Stomach (tissue), 8 donors: ENCODE data around the gene C20orf204. TPM values are rescaled to one million over a fixed set of nuclear protein-coding genes. Genes with fewer than 3 reads are reported as not detected.

ENCODE experiments used
- polyA plus RNA-seq, 3 donors: library from polyadenylated mRNA; stranded (reverse); fragments of 200-250 nt; gene quantifications; one replicate each; pipeline ENCODE4 v1.2.3, GENCODE V29; 2013
- small RNA-seq, 4 donors: library from RNA; depleted of rRNA; stranded (forward); fragments of <200 nt; gene quantifications; one replicate each; pipeline ENCODE3, GENCODE V24; 2016
- total RNA-seq, 5 donors: library from RNA; depleted of rRNA; stranded (reverse); fragments of >200 nt; gene quantifications; one replicate each; pipeline versions ENCODE4 v1.1.0 to v1.2.3, GENCODE V29; 2014 to 2016
- donor health status: healthy with polysubstance abuse.
- donor health status: Bipolar disorder and iron deficiency.
- donor health status: healthy.

The C20orf204 gene
- total and polyA plus RNA-seq, 8 donors, result 0.62 to 3.4 (median 1.5) TPM; not detected in 4

Small RNA genes lying within 50 kb of the gene (small RNA-seq; reads per million reads assigned to genes)
- 0 reads per million in 4 donors for gene AL355803.1
- 0 reads per million in 4 donors for gene MIR6813

Other genes starting within 250 kb of the C20orf204 start
- gene ZBTB46, start 204.9 kb upstream of the C20orf204 start, total RNA-seq, result 10 to 100 TPM in 1 of 5 donors, 1 to 10 TPM in 3, under 1 TPM in 1; 0.58 to 13.4 (median 4.1) TPM
- gene ZBTB46, start 204.9 kb upstream of the C20orf204 start, polyA plus RNA-seq, result 1 to 10 TPM; 1.1 to 1.8 (median 1.7) TPM
- gene ABHD16B, start 174.7 kb upstream of the C20orf204 start, total RNA-seq, result not detected
- gene ABHD16B, start 174.7 kb upstream of the C20orf204 start, polyA plus RNA-seq, result under 1 TPM in 2 of 3 donors, not detected in 1; 0.37 to 0.43 TPM
- gene TPD52L2, start 170.9 kb upstream of the C20orf204 start, total RNA-seq, result 10 to 100 TPM; 42.0 to 53.1 (median 45.5) TPM
- 10 to 100 TPM; 72.8 to 75.6 (median 73.3) TPM for gene TPD52L2, start 170.9 kb upstream of the C20orf204 start, polyA plus RNA-seq
- gene DNAJC5, start 141.1 kb upstream of the C20orf204 start, total RNA-seq, result 10 to 100 TPM; 23.7 to 60.1 (median 52.7) TPM
- 10 to 100 TPM; 23.1 to 26.4 (median 25.6) TPM for gene DNAJC5, start 141.1 kb upstream of the C20orf204 start, polyA plus RNA-seq
- 100 to 1,000 TPM in 1 of 5 donors, 10 to 100 TPM in 4; 20.9 to 107 (median 36.8) TPM for gene UCKL1, start 79.8 kb upstream of the C20orf204 start, total RNA-seq
- gene UCKL1, start 79.8 kb upstream of the C20orf204 start, polyA plus RNA-seq, result 10 to 100 TPM; 17.7 to 60.5 (median 24.0) TPM
- 10 to 100 TPM in 2 of 5 donors, 1 to 10 TPM in 3; 6.1 to 12.1 (median 9.2) TPM for gene ZNF512B, start 66.3 kb upstream of the C20orf204 start, total RNA-seq
- 1 to 10 TPM; 3.5 to 7.6 (median 6.3) TPM for gene ZNF512B, start 66.3 kb upstream of the C20orf204 start, polyA plus RNA-seq
- 10 to 100 TPM in 2 of 5 donors, 1 to 10 TPM in 3; 2.9 to 68.1 (median 9.4) TPM for gene SAMD10, start 56.5 kb upstream of the C20orf204 start, total RNA-seq
- gene SAMD10, start 56.5 kb upstream of the C20orf204 start, polyA plus RNA-seq, result 1 to 10 TPM; 4.9 to 6.6 (median 6.3) TPM
- gene PRPF6, start 55.0 kb upstream of the C20orf204 start, total RNA-seq, result 10 to 100 TPM; 30.4 to 67.4 (median 39.7) TPM
- gene PRPF6, start 55.0 kb upstream of the C20orf204 start, polyA plus RNA-seq, result 10 to 100 TPM; 27.0 to 44.2 (median 39.6) TPM
- 10 to 100 TPM in 2 of 5 donors, 1 to 10 TPM in 2, under 1 TPM in 1; 0.58 to 26.6 (median 8.9) TPM for gene SOX18, start 13.5 kb downstream of the C20orf204 start, total RNA-seq
- gene SOX18, start 13.5 kb downstream of the C20orf204 start, polyA plus RNA-seq, result 10 to 100 TPM in 1 of 3 donors, 1 to 10 TPM in 2; 6.2 to 15.2 (median 8.4) TPM
- 10 to 100 TPM in 4 of 5 donors, 1 to 10 TPM in 1; 3.1 to 30.7 (median 22.8) TPM for gene TCEA2, start 27.0 kb downstream of the C20orf204 start, total RNA-seq
- gene TCEA2, start 27.0 kb downstream of the C20orf204 start, polyA plus RNA-seq, result 10 to 100 TPM; 21.0 to 35.5 (median 30.4) TPM
- gene RGS19, start 43.3 kb downstream of the C20orf204 start, total RNA-seq, result 10 to 100 TPM in 1 of 5 donors, 1 to 10 TPM in 1, not detected in 3; 3.1 to 10.1 TPM
- gene RGS19, start 43.3 kb downstream of the C20orf204 start, polyA plus RNA-seq, result 10 to 100 TPM in 2 of 3 donors, 1 to 10 TPM in 1; 8.1 to 17.2 (median 13.1) TPM
- 1 to 10 TPM in 1 of 5 donors, under 1 TPM in 1, not detected in 3; 0.55 to 4.7 TPM for gene OPRL1, start 43.9 kb downstream of the C20orf204 start, total RNA-seq
- under 1 TPM in 2 of 3 donors, not detected in 1; 0.18 to 0.25 TPM for gene OPRL1, start 43.9 kb downstream of the C20orf204 start, polyA plus RNA-seq
- not detected for gene LKAAEAR1, start 48.2 kb downstream of the C20orf204 start, total RNA-seq
- under 1 TPM in 1 of 3 donors, not detected in 2; 0.23 TPM for gene LKAAEAR1, start 48.2 kb downstream of the C20orf204 start, polyA plus RNA-seq
- not detected for gene NPBWR2, start 71.4 kb downstream of the C20orf204 start, total RNA-seq
- not detected for gene NPBWR2, start 71.4 kb downstream of the C20orf204 start, polyA plus RNA-seq
- gene MYT1, start 128.3 kb downstream of the C20orf204 start, total RNA-seq, result under 1 TPM in 1 of 5 donors, not detected in 4; 0.55 TPM
- gene MYT1, start 128.3 kb downstream of the C20orf204 start, polyA plus RNA-seq, result under 1 TPM in 2 of 3 donors, not detected in 1; 0.08 to 0.25 TPM
- 100 to 1,000 TPM in 1 of 5 donors, 10 to 100 TPM in 4; 15.2 to 107 (median 57.4) TPM for gene PCMTD2, start 219.6 kb downstream of the C20orf204 start, total RNA-seq
- gene PCMTD2, start 219.6 kb downstream of the C20orf204 start, polyA plus RNA-seq, result 10 to 100 TPM; 14.1 to 29.3 (median 23.8) TPM